ENCODE measurements around the gene WNT5A.

- TF ChIP-seq EZH2 (IDR thresholded peaks at IDR 0.05; ENCODE audit: low read length, missing control alignments) (no peak), CTCF (conservative IDR thresholded peaks at IDR 0.05 in 1 of 2, IDR thresholded peaks at IDR 0.05 in 1 of 2; ENCODE audit: low read depth in 1 of 2, low read length in 2 of 2) (no peak)
These were observed 32.5 kb downstream of the WNT5A start for GRCh38 chr3:55454611-55455010.
